Loucy (cell line): ENCODE data around the gene HLF.

Experiments used
- CTCF ChIP-seq: fragments of 200-600 bp; sonication (generic); conservative IDR thresholded peaks from 2 replicates; pipeline ENCODE4 v1.5.1; 2014; ENCODE audit warnings: mild to moderate bottlenecking, antibody characterized with exemption, low read length
- EZH2phosphoT487 ChIP-seq: fragments of 200-600 bp; IDR thresholded peaks from 2 replicates; pipeline ENCODE4 v1.6.1; 2018; ENCODE audit warnings: antibody characterized with exemption, mild to moderate bottlenecking, moderate library complexity, borderline replicate concordance

GRCh38 chr17:55289978-55290377 is 25.2 kb downstream of the HLF start:
- no peak for TF ChIP-seq CTCF
- TF ChIP-seq EZH2phosphoT487 = no peak
